ENCODE measurements around the gene CACNA1A. TPM values are rescaled to one million over a fixed set of nuclear protein-coding genes. Genes with fewer than 3 reads are reported as not detected.

Gene CACNA1A
- total and polyA plus RNA-seq, 8 donors, result 0.58 to 12.5 (median 3.8) TPM; not detected in 1

DNA sequence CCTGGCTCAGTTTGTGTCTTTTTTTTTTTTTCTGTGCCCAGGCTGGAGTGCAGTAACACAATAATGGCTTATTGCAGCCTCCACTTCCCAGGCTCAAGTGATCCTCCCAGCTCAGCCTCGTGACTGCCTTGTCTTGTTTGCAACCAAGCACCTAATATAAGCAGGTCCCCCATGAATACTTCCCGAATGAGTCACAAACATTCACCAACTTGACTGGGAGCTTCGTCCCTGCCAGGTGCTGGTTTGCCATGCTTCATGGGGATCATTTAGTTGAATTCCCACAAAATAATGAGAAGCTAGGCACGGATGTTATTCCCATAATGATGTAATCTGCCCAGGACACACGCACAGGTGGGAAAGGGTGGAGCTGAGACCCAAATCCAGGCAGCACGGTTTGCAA is 176.5 kb downstream of the CACNA1A start:
- TF ChIP-seq CTCF (IDR thresholded peaks at IDR 0.05), result no peak
- TF ChIP-seq POLR2AphosphoS5 (IDR thresholded peaks at IDR 0.05), result no peak
- no peak for TF ChIP-seq EP300 (IDR thresholded peaks at IDR 0.05)
- peaks cover 0 to 27% (median 0%) of the 10 kb centered on the region in 3 donors for H3K27me3 ChIP-seq
- WGBS, 5 donors, result 71 to 84% (median 78%) methylated on average over 6 of the region's 6 CpGs
- intact Hi-C loops (cut with DNase I; ENCODE audit: low total_unique reads), result no loop called here
- H3K9me3 ChIP-seq, result peaks cover 0 to 15% (median 6%) of the 10 kb centered on the region in 4 donors
- no peaks in the 10 kb centered on the region for H3K36me3 ChIP-seq
- no peaks in the 10 kb centered on the region for H3K4me1 ChIP-seq
- DNase-seq, result no peak
- no peak overlapping the region for H3K4me3 ChIP-seq
- H3K27ac ChIP-seq, result no peak overlapping the region

DNA sequence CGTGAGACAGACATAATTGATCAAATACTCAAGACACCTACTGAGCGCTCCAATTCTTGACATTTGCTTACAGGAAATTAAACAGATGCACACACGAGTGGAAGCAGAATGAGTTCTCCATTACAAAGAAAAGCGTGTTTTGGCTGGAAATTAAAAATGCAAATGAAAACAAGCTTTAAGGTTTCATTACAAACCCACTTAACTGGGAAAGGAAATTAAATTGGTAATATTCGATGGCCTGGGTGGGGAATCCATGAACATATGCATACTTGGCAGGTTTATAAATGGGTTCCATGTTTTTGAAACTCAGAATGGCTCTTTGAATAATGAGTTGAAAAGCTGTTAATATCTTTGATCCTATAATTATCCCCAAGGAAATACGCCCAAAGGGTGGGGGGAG is 178.0 kb downstream of the CACNA1A start:
- Histone ChIP-seq H3K4me3 (no peak overlapping the region), H3K9me3 (peaks cover 0 to 21% (median 7%) of the 10 kb centered on the region in 4 donors), H3K27ac (no peak overlapping the region), H3K27me3 (peaks cover 0 to 25% (median 0%) of the 10 kb centered on the region in 3 donors), H3K36me3 (no peaks in the 10 kb centered on the region), H3K4me1 (no peaks in the 10 kb centered on the region)
- WGBS, 5 donors, result 74 to 85% (median 82%) methylated on average over 6 of the region's 6 CpGs
- TF ChIP-seq CTCF (IDR thresholded peaks at IDR 0.05) (no peak), POLR2A (IDR thresholded peaks at IDR 0.05) (no peak), POLR2AphosphoS5 (IDR thresholded peaks at IDR 0.05) (no peak), EP300 (IDR thresholded peaks at IDR 0.05) (no peak)
- intact Hi-C loops (cut with DNase I; ENCODE audit: low total_unique reads), result no loop called here
- DNase-seq, result no peak

DNA sequence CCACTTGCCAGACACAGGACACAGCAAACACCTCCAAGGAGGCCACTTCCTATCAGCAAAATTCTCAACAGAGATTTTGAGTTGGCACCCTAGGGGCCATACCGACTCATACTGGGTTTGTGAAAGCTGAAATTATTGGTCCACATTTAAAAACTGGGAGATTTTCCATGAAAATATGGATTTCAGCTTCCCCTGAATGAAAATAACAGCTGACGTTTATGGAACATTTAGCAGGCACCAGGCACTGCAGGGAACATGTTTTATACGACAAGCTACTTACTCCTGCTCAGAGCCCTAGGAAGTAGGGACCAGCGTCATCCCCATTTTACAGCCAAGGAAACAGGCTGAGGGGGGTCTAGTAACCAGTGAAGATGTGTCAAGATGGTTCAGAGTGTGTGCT is 186.8 kb downstream of the CACNA1A start:
- intact Hi-C loops (cut with DNase I; ENCODE audit: low total_unique reads), result no loop called here
- Histone ChIP-seq H3K27me3 (no peaks in the 10 kb centered on the region), H3K27ac (no peak overlapping the region), H3K4me3 (no peak overlapping the region), H3K9me3 (peaks cover 0 to 25% (median 13%) of the 10 kb centered on the region in 4 donors), H3K4me1 (no peaks in the 10 kb centered on the region), H3K36me3 (no peaks in the 10 kb centered on the region)
- WGBS, 5 donors, result 74 to 82% (median 77%) methylated on average over 4 of the region's 4 CpGs
- TF ChIP-seq EP300 (IDR thresholded peaks at IDR 0.05), result no peak
- DNase-seq, result no peak

- Histone ChIP-seq H3K27ac (no peak overlapping the region), H3K4me3 (no peak overlapping the region), H3K27me3 (no peaks in the 10 kb centered on the region), H3K4me1 (no peaks in the 10 kb centered on the region), H3K9me3 (peaks cover 0 to 28% (median 21%) of the 10 kb centered on the region in 4 donors), H3K36me3 (no peaks in the 10 kb centered on the region)
- TF ChIP-seq EP300 (IDR thresholded peaks at IDR 0.05) (no peak), POLR2A (IDR thresholded peaks at IDR 0.05) (no peak), CTCF (IDR thresholded peaks at IDR 0.05) (no peak), POLR2AphosphoS5 (IDR thresholded peaks at IDR 0.05) (no peak)
- intact Hi-C loops (cut with DNase I; ENCODE audit: low total_unique reads), result no loop called here
- DNase-seq, result no peak
- 64 to 84% (median 70%) methylated on average over 4 of the region's 4 CpGs for WGBS, 5 donors
These were observed 188.1 kb downstream of the CACNA1A start for GRCh38 chr19:13318190-13318589.

DNA sequence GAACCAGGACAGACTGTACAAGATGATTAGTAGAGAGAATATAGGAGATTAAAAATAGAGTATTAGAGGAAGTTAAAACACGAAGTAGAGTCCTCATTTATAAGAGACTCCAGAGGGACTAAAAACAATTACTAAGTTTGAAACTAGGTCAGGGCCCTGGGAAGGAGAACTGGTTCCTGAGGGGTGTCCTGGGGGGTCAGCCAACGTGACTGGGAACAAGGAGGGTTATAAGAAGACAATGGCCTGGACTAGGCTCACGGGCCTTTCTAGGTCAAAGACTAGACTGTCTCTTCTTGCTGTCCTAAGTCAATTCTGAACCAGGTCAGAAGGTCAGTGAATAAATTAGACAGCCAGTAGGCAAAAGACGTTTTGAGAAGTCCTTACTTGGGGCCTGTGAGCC is 190.8 kb downstream of the CACNA1A start:
- H3K27ac ChIP-seq, result no peak overlapping the region
- intact Hi-C loops (cut with DNase I; ENCODE audit: low total_unique reads), result no loop called here
- H3K4me3 ChIP-seq, result no peak overlapping the region
- DNase-seq, result no peak
- H3K9me3 ChIP-seq, result peaks cover 0 to 24% (median 20%) of the 10 kb centered on the region in 4 donors
- WGBS, 5 donors, result 34 to 54% (median 45%) methylated on average over 4 of the region's 4 CpGs
- H3K4me1 ChIP-seq, result no peaks in the 10 kb centered on the region
- no peaks in the 10 kb centered on the region for H3K27me3 ChIP-seq
- H3K36me3 ChIP-seq, result no peaks in the 10 kb centered on the region
- no peak for TF ChIP-seq POLR2AphosphoS5 (IDR thresholded peaks at IDR 0.05)
- no peak for TF ChIP-seq CTCF (IDR thresholded peaks at IDR 0.05)
- TF ChIP-seq POLR2A (IDR thresholded peaks at IDR 0.05), result no peak
